ENCODE data around the gene RNF4. TPM values are rescaled to one million over a fixed set of nuclear protein-coding genes. Genes with fewer than 3 reads are reported as not detected.

The RNF4 gene
- total RNA-seq, 2 donors from 2014 or later: 29.0 to 29.3 TPM

DNA sequence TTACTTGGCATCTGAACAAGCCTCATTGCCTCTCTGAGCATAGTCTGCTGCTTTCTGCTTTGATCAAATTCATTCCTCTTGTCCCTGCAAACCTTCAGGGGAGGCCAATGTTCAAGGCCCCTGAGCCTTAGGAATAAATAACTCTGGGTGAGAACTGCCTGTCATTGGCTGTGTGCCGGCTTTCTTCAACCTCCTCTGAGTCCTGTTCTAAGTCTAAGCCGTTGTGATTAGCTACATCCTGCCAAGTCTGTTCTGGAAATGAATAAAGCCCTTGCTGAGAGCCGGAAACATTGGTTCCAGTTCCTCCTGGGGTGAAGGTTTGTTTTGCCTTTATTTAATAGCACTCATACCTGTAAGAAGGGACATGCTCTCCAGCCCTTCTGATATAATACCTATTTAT lies 13.8 kb downstream of the RNF4 start:
- WGBS, 2 donors: 0 to 2% methylated on average over 3 of the region's 3 CpGs
- H3K36me3 ChIP-seq (replicated peaks in 1 of 2; ENCODE audit: insufficient read depth in 1 of 2, low read depth in 2 of 2): no peaks in the 10 kb centered on the region
- peak; percentile 39 to 75 (median 67) for DNase-seq
- no peaks in the 10 kb centered on the region for H3K27me3 ChIP-seq
- ATAC-seq: peak; percentile 73
- intact Hi-C loops (cut with DNase I): no loop called here
- no peak overlapping the region for H3K4me3 ChIP-seq
- no peaks in the 10 kb centered on the region for H3K9me3 ChIP-seq
- no peak for TF ChIP-seq POLR2A (IDR thresholded peaks at IDR 0.05)
- TF ChIP-seq, protein P1, sequence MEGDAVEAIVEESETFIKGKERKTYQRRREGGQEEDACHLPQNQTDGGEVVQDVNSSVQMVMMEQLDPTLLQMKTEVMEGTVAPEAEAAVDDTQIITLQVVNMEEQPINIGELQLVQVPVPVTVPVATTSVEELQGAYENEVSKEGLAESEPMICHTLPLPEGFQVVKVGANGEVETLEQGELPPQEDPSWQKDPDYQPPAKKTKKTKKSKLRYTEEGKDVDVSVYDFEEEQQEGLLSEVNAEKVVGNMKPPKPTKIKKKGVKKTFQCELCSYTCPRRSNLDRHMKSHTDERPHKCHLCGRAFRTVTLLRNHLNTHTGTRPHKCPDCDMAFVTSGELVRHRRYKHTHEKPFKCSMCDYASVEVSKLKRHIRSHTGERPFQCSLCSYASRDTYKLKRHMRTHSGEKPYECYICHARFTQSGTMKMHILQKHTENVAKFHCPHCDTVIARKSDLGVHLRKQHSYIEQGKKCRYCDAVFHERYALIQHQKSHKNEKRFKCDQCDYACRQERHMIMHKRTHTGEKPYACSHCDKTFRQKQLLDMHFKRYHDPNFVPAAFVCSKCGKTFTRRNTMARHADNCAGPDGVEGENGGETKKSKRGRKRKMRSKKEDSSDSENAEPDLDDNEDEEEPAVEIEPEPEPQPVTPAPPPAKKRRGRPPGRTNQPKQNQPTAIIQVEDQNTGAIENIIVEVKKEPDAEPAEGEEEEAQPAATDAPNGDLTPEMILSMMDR (IDR thresholded peaks at IDR 0.05): no peak
- H3K4me1 ChIP-seq: peaks cover 93% of the 10 kb centered on the region
- H3K27ac ChIP-seq: peak overlapping the region; percentile 51 to 73 (median 63)

DNA sequence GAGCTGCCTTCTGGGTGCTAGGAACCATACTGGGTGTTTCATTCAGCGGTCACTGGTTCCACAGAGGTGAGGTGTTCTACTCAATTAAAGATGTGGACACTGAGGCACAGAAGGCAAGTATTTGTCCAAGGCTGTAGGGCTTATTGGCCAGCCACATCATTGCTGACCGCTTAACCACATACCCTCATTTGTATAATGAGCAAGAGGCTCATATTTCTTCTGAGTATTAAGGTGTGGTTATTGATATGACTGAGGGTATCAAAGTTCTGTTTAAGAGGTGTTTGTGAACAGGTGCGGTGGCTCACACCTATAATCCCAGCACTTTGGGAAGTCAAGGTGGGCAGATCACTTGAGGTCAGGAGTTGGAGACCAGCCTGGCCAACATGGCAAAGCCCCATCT lies 14.3 kb downstream of the RNF4 start:
- H3K4me3 ChIP-seq: no peak overlapping the region
- DNase-seq: no peak
- ATAC-seq: no peak
- WGBS, 2 donors: 50 to 74% methylated on average over 3 of the region's 3 CpGs
- no peaks in the 10 kb centered on the region for H3K9me3 ChIP-seq
- H3K27ac ChIP-seq: peak overlapping the region; percentile 48 to 73 (median 63)
- TF ChIP-seq, protein P1 (IDR thresholded peaks at IDR 0.05): no peak
- TF ChIP-seq POLR2A (IDR thresholded peaks at IDR 0.05): no peak
- H3K4me1 ChIP-seq: peaks cover 93% of the 10 kb centered on the region
- no peaks in the 10 kb centered on the region for H3K27me3 ChIP-seq
- intact Hi-C loops (cut with DNase I): no loop called here
- H3K36me3 ChIP-seq (replicated peaks in 1 of 2; ENCODE audit: insufficient read depth in 1 of 2, low read depth in 2 of 2): no peaks in the 10 kb centered on the region

DNA sequence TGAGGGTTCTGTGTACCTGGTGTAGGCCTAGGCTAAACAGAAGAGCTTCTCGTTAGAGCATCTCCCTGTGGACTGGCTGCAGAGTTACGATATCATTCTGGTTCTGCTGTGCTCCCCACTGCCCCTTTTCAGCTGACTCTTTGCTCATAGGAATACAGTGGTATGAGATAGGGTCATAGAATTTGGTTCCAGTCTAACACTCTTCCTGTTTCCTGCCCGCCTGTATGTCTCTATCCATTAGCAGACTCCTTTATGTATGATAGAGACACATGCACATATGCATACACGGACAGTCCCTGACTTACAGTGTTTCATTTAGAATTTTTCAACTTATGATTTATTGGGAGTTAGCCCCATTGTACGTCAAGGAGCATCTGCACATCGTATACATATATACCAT lies 15.3 kb downstream of the RNF4 start:
- DNase-seq (no peak), ATAC-seq (no peak)
- no peaks in the 10 kb centered on the region for H3K27me3 ChIP-seq
- intact Hi-C loops (cut with DNase I): no loop called here
- H3K4me3 ChIP-seq: no peak overlapping the region
- peaks cover 90% of the 10 kb centered on the region for H3K4me1 ChIP-seq
- TF ChIP-seq POLR2A (IDR thresholded peaks at IDR 0.05): no peak
- H3K27ac ChIP-seq: peak overlapping the region in 2 of 4 donors; percentile 64 to 72
- no peaks in the 10 kb centered on the region for H3K9me3 ChIP-seq
- no peaks in the 10 kb centered on the region for H3K36me3 ChIP-seq (replicated peaks in 1 of 2; ENCODE audit: insufficient read depth in 1 of 2, low read depth in 2 of 2)
- WGBS, 2 donors: 82 to 91% methylated on average over 6 of the region's 6 CpGs

DNA sequence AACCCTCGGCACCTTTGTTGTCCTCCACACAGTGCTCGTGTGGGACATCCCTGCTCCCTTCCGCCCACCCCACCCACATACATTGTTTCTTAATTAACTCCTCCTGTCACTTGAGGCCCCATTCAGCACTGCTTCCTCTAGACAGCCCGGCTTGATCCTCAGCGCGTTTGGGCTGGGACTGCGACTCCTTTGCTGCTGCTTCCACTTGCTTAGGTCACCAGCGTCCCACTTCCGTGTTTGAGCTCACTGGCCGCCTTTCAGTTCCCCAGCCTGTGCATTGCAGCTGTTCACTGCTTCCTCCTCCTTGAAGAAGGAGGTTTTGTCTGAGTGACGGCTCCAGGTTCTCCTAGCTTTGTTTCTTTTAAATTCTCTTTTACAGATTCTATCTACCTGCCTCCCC lies 16.1 kb downstream of the RNF4 start:
- TF ChIP-seq, protein P1 (IDR thresholded peaks at IDR 0.05): no peak
- peak in 1 of 3 donors; percentile 37 for TF ChIP-seq POLR2A (IDR thresholded peaks at IDR 0.05)
- H3K9me3 ChIP-seq: no peaks in the 10 kb centered on the region
- peak overlapping the region; percentile 26 to 73 (median 58) for H3K27ac ChIP-seq
- H3K36me3 ChIP-seq (replicated peaks in 1 of 2; ENCODE audit: insufficient read depth in 1 of 2, low read depth in 2 of 2): no peaks in the 10 kb centered on the region
- H3K4me3 ChIP-seq: no peak overlapping the region
- DNase-seq (peak; percentile 44 to 80 (median 68)), ATAC-seq (peak; percentile 45)
- WGBS, 2 donors: 35 to 49% methylated on average over 11 of the region's 11 CpGs
- H3K4me1 ChIP-seq: peaks cover 85% of the 10 kb centered on the region
- intact Hi-C loops (cut with DNase I): no loop called here
- H3K27me3 ChIP-seq: no peaks in the 10 kb centered on the region

DNA sequence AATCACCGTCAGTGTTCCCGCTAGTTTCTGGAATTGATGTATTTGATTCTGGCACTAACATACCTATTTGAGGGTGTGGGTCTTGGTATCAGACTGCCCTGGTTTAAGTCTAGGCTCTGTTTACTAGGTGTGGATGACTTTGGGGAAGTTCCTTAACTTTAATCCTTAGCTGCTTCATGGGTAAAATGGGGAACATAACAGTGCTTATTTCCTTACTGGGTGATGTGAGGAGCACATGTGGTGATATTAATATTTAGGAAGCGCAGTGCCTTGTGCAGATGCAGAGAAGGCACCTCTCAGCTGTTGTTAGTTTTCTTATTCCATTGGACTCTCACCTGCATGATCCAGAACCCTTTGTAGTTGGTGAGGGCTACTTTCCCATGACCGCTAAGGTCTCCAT lies 17.1 kb downstream of the RNF4 start:
- no peak for ATAC-seq
- Histone ChIP-seq H3K9me3 (no peaks in the 10 kb centered on the region), H3K27ac (peak overlapping the region in 2 of 4 donors; percentile 72 to 73), H3K36me3 (replicated peaks in 1 of 2; ENCODE audit: insufficient read depth in 1 of 2, low read depth in 2 of 2) (peaks cover 0 to 3% of the 10 kb centered on the region in 2 donors), H3K4me3 (no peak overlapping the region), H3K4me1 (peaks cover 76% of the 10 kb centered on the region), H3K27me3 (no peaks in the 10 kb centered on the region)
- 89 to 91% methylated on average over 4 of the region's 4 CpGs for WGBS, 2 donors
- TF ChIP-seq, protein P1 (IDR thresholded peaks at IDR 0.05): no peak
- no peak for TF ChIP-seq POLR2A (IDR thresholded peaks at IDR 0.05)
- intact Hi-C loops (cut with DNase I): no loop called here
- DNase-seq: no peak

All from body of pancreas (tissue), 4 donors.